GM23338 (cell line): Measurements from ENCODE around the gene UBAC1. TPM values are rescaled to one million over a fixed set of nuclear protein-coding genes. Genes with fewer than 3 reads are reported as not detected.

Source experiments
- ATAC-seq: fragments of 200-7000 bp; cut with Tn5 transposase; 3 replicates; pipeline ENCODE4 v1.9.1; 2020
- DNase-seq: peaks from one replicate; pipeline ENCODE4 v3.0.0-alpha.2; 2015; ENCODE audit warnings: low spot score
- H2AFZ ChIP-seq: fragments of 200-600 bp; sonication (generic); 2 replicates; pipeline ENCODE4 v1.8.0; 2016; ENCODE audit warnings: antibody characterized with exemption, mild to moderate bottlenecking, moderate library complexity
- H3F3A ChIP-seq: fragments of 200-600 bp; sonication (generic); replicated peaks from 2 replicates; pipeline ENCODE4 v1.8.0; 2017; ENCODE audit warnings: antibody characterized with exemption, mixed run types, low read depth
- H3K27ac ChIP-seq: fragments of 200-600 bp; sonication (generic); 2 replicates; pipeline ENCODE4 v1.6.1; 2016; ENCODE audit warnings: low read depth
- H3K27me3 ChIP-seq: fragments of 200-600 bp; sonication (generic); 2 replicates; pipeline ENCODE4 v1.8.0; 2016; ENCODE audit warnings: mild to moderate bottlenecking, mixed run types, moderate library complexity; ENCODE audit not compliant: insufficient read depth
- H3K36me3 ChIP-seq: fragments of 200-600 bp; sonication (generic); 2 replicates; pipeline ENCODE4 v1.8.0; 2016; ENCODE audit warnings: mild to moderate bottlenecking; ENCODE audit not compliant: insufficient read depth
- H3K4me1 ChIP-seq: fragments of 200-600 bp; sonication (generic); 2 replicates; pipeline ENCODE4 v1.8.0; 2016; ENCODE audit warnings: mild to moderate bottlenecking, moderate library complexity; ENCODE audit not compliant: insufficient read depth
- H3K4me2 ChIP-seq: fragments of 200-600 bp; sonication (generic); 2 replicates; pipeline ENCODE4 v1.7.1; 2017; ENCODE audit warnings: mixed run types
- H3K4me3 ChIP-seq: fragments of 200-600 bp; sonication (generic); 2 replicates; pipeline ENCODE4 v1.6.1; 2016; ENCODE audit warnings: mixed run types
- H3K79me2 ChIP-seq: fragments of 200-600 bp; sonication (generic); replicated peaks from 2 replicates; pipeline ENCODE4 v1.8.0; 2017; ENCODE audit warnings: mild to moderate bottlenecking; ENCODE audit not compliant: insufficient read depth
- H3K9me2 ChIP-seq: fragments of 200-600 bp; sonication (generic); 2 replicates; pipeline ENCODE4 v1.8.0; 2017; ENCODE audit not compliant: insufficient read depth
- H4K20me1 ChIP-seq: fragments of 200-600 bp; sonication (generic); replicated peaks from 2 replicates; pipeline ENCODE4 v1.8.0; 2017; ENCODE audit warnings: mild to moderate bottlenecking; ENCODE audit not compliant: insufficient read depth
- H3K27ac Mint-ChIP-seq: 2 replicates; pipeline ENCODE4 v1.8.0; 2020; ENCODE audit warnings: inconsistent platforms, mild to moderate bottlenecking, moderate library complexity, mixed read lengths
- H3K27me3 Mint-ChIP-seq: 3 replicates; pipeline ENCODE4 v1.8.0; 2022; ENCODE audit warnings: low read depth, mild to moderate bottlenecking, moderate library complexity, mixed read lengths, inconsistent platforms; ENCODE audit not compliant: insufficient read depth, poor library complexity
- H3K36me3 Mint-ChIP-seq: 3 replicates; pipeline ENCODE4 v1.8.0; 2021; ENCODE audit warnings: low read depth, mild to moderate bottlenecking, inconsistent platforms, moderate library complexity, mixed read lengths
- H3K4me1 Mint-ChIP-seq: 3 replicates; pipeline ENCODE4 v1.8.0; 2020; ENCODE audit warnings: mild to moderate bottlenecking, inconsistent platforms, mixed read lengths
- H3K4me3 Mint-ChIP-seq: 3 replicates; pipeline ENCODE4 v1.8.0; 2021; ENCODE audit warnings: moderate library complexity, mild to moderate bottlenecking, inconsistent platforms, mixed read lengths
- H3K9me3 Mint-ChIP-seq: 3 replicates; pipeline ENCODE4 v1.8.0; 2020; ENCODE audit warnings: moderate library complexity, mild to moderate bottlenecking, inconsistent platforms, mixed read lengths
- CREB1 ChIP-seq: fragments of 250-450 bp; sonication (Bioruptor Pico); IDR thresholded peaks from 2 replicates; pipeline ENCODE4 v1.5.0; 2020; ENCODE audit warnings: low read depth, mild to moderate bottlenecking, moderate library complexity
- EZH2 ChIP-seq: fragments of 200-600 bp; sonication (generic); IDR thresholded peaks from one replicate; pipeline ENCODE4 v1.8.0; 2017; ENCODE audit warnings: antibody characterized with exemption, mild to moderate bottlenecking, low read depth; ENCODE audit not compliant: unreplicated experiment
- ZNF331 ChIP-seq: fragments of 250-450 bp; sonication (Bioruptor Pico); IDR thresholded peaks from 2 replicates; pipeline ENCODE4 v1.5.0; 2020; ENCODE audit warnings: low read depth, mild to moderate bottlenecking, moderate library complexity
- polyA plus RNA-seq: library from polyadenylated mRNA; unstranded; fragments of >200 nt; fragmentation: Nextera tagmentation; extraction: Ambion mirVana; gene quantifications from 2 replicates; pipeline ENCODE4 v1.2.1, GENCODE V29; 2016
- total RNA-seq: library from RNA; depleted of rRNA; stranded (reverse); fragments of >200 nt; shearing (Covaris generic); gene quantifications from 2 replicates; pipeline ENCODE4 v1.2.3, GENCODE V29; 2014
- TF ChIP-seq, protein P1 (sequence below): IDR thresholded peaks from one replicate; pipeline ENCODE4 v1.6.1; 2018; ENCODE audit warnings: antibody characterized with exemption; ENCODE audit not compliant: unreplicated experiment
- TF ChIP-seq, protein P2 (sequence below): IDR thresholded peaks from 2 replicates; pipeline ENCODE4 v1.6.1; 2016; ENCODE audit warnings: antibody characterized with exemption
- TF ChIP-seq, protein P3 (sequence below): fragments of 250-450 bp; sonication (Bioruptor Pico); IDR thresholded peaks from 2 replicates; pipeline ENCODE4 v1.5.0; 2020; ENCODE audit warnings: mild to moderate bottlenecking, moderate library complexity

The UBAC1 gene
- total and polyA plus RNA-seq, 2 experiments from 2014 or later: 63.2 to 86.6 TPM

DNA sequence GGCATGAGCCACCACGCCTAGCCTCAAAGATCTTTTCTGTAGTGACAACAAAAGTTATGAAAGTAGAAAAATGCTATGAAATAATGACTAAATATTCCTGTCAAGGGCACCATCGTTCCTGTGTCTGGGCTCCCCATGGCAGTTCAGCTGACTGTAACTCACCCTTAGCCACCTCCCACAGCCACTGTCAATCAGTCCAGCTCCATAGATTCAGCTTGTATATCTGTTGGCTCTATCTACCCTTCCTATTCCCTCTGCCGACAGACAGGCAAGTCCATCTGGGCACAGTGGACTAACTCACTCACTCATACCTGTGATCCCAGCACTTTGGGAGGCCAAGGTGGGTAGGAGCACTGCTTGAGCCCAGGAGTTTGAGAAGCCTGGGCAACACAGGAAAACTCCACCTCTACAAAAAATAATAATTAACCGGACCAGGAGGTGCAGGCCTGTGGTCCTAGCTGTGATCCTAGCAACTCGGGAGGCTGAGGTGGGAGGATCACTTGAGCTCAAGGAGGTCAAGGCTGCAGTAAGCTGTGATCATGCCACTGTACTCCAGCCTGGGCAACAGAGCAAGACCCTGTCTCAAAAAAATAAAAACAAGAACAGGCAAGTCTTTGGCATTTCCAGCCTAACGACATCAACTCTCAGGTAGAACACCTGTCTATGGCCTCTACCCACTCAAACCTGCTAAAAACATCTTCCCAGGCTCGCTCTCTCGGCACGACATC is 60.0 kb downstream of the UBAC1 start:
- Mint-ChIP-seq H3K4me3 (no peak overlapping the region), H3K4me1 (peaks cover 30% of the 10 kb centered on the region), H3K27ac (no peak overlapping the region), H3K9me3 (peaks cover 11% of the 10 kb centered on the region; the same call in 2 of the 3 replicates), H3K36me3 (peaks cover 59% of the 10 kb centered on the region), H3K27me3 (no peaks in the 10 kb centered on the region)
- no peak for DNase-seq
- H3K27ac ChIP-seq: no peak overlapping the region
- no peak for ATAC-seq
- no peaks in the 10 kb centered on the region for H3K27me3 ChIP-seq
- peaks cover 100% of the 10 kb centered on the region for H3K79me2 ChIP-seq
- no peak for TF ChIP-seq CREB1
- TF ChIP-seq, protein P1, sequence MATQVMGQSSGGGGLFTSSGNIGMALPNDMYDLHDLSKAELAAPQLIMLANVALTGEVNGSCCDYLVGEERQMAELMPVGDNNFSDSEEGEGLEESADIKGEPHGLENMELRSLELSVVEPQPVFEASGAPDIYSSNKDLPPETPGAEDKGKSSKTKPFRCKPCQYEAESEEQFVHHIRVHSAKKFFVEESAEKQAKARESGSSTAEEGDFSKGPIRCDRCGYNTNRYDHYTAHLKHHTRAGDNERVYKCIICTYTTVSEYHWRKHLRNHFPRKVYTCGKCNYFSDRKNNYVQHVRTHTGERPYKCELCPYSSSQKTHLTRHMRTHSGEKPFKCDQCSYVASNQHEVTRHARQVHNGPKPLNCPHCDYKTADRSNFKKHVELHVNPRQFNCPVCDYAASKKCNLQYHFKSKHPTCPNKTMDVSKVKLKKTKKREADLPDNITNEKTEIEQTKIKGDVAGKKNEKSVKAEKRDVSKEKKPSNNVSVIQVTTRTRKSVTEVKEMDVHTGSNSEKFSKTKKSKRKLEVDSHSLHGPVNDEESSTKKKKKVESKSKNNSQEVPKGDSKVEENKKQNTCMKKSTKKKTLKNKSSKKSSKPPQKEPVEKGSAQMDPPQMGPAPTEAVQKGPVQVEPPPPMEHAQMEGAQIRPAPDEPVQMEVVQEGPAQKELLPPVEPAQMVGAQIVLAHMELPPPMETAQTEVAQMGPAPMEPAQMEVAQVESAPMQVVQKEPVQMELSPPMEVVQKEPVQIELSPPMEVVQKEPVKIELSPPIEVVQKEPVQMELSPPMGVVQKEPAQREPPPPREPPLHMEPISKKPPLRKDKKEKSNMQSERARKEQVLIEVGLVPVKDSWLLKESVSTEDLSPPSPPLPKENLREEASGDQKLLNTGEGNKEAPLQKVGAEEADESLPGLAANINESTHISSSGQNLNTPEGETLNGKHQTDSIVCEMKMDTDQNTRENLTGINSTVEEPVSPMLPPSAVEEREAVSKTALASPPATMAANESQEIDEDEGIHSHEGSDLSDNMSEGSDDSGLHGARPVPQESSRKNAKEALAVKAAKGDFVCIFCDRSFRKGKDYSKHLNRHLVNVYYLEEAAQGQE: no peak
- TF ChIP-seq ZNF331 (CRISPR knock-in tag): no peak
- TF ChIP-seq, protein P2, sequence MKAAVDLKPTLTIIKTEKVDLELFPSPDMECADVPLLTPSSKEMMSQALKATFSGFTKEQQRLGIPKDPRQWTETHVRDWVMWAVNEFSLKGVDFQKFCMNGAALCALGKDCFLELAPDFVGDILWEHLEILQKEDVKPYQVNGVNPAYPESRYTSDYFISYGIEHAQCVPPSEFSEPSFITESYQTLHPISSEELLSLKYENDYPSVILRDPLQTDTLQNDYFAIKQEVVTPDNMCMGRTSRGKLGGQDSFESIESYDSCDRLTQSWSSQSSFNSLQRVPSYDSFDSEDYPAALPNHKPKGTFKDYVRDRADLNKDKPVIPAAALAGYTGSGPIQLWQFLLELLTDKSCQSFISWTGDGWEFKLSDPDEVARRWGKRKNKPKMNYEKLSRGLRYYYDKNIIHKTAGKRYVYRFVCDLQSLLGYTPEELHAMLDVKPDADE: no peak
- TF ChIP-seq EZH2: no peak
- TF ChIP-seq, protein P3, sequence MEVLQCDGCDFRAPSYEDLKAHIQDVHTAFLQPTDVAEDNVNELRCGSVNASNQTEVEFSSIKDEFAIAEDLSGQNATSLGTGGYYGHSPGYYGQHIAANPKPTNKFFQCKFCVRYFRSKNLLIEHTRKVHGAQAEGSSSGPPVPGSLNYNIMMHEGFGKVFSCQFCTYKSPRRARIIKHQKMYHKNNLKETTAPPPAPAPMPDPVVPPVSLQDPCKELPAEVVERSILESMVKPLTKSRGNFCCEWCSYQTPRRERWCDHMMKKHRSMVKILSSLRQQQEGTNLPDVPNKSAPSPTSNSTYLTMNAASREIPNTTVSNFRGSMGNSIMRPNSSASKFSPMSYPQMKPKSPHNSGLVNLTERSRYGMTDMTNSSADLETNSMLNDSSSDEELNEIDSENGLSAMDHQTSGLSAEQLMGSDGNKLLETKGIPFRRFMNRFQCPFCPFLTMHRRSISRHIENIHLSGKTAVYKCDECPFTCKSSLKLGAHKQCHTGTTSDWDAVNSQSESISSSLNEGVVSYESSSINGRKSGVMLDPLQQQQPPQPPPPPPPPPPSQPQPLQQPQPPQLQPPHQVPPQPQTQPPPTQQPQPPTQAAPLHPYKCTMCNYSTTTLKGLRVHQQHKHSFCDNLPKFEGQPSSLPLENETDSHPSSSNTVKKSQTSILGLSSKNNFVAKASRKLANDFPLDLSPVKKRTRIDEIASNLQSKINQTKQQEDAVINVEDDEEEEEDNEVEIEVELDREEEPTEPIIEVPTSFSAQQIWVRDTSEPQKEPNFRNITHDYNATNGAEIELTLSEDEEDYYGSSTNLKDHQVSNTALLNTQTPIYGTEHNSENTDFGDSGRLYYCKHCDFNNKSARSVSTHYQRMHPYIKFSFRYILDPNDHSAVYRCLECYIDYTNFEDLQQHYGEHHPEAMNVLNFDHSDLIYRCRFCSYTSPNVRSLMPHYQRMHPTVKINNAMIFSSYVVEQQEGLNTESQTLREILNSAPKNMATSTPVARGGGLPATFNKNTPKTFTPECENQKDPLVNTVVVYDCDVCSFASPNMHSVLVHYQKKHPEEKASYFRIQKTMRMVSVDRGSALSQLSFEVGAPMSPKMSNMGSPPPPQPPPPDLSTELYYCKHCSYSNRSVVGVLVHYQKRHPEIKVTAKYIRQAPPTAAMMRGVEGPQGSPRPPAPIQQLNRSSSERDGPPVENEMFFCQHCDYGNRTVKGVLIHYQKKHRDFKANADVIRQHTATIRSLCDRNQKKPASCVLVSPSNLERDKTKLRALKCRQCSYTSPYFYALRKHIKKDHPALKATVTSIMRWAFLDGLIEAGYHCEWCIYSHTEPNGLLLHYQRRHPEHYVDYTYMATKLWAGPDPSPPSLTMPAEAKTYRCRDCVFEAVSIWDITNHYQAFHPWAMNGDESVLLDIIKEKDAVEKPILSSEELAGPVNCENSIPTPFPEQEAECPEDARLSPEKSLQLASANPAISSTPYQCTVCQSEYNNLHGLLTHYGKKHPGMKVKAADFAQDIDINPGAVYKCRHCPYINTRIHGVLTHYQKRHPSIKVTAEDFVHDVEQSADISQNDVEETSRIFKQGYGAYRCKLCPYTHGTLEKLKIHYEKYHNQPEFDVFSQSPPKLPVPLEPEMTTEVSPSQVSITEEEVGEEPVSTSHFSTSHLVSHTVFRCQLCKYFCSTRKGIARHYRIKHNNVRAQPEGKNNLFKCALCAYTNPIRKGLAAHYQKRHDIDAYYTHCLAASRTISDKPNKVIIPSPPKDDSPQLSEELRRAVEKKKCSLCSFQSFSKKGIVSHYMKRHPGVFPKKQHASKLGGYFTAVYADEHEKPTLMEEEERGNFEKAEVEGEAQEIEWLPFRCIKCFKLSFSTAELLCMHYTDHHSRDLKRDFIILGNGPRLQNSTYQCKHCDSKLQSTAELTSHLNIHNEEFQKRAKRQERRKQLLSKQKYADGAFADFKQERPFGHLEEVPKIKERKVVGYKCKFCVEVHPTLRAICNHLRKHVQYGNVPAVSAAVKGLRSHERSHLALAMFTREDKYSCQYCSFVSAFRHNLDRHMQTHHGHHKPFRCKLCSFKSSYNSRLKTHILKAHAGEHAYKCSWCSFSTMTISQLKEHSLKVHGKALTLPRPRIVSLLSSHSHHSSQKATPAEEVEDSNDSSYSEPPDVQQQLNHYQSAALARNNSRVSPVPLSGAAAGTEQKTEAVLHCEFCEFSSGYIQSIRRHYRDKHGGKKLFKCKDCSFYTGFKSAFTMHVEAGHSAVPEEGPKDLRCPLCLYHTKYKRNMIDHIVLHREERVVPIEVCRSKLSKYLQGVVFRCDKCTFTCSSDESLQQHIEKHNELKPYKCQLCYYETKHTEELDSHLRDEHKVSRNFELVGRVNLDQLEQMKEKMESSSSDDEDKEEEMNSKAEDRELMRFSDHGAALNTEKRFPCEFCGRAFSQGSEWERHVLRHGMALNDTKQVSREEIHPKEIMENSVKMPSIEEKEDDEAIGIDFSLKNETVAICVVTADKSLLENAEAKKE (CRISPR knock-in tag): no peak
- no peaks in the 10 kb centered on the region; the same call in 1 of the 2 replicates for H3K36me3 ChIP-seq
- no peak overlapping the region for H3K4me2 ChIP-seq
- no peak overlapping the region for H3K4me3 ChIP-seq
- H4K20me1 ChIP-seq: peaks cover 80% of the 10 kb centered on the region
- no peaks in the 10 kb centered on the region for H3F3A ChIP-seq
- H2AFZ ChIP-seq: no peak overlapping the region
- H3K4me1 ChIP-seq: peaks cover 31% of the 10 kb centered on the region
- H3K9me2 ChIP-seq: no peaks in the 10 kb centered on the region
